GM12872 (cell line): ENCODE data around the gene IFI27.
A peak's percentile ranks its signal among the peaks of the same experiment; 100 is the strongest.

Experiments used
- CTCF ChIP-seq: IDR thresholded peaks from 3 replicates; pipeline ENCODE4 v1.5.1; 2011; ENCODE audit warnings: low read depth, mild to moderate bottlenecking, low read length, moderate library complexity; ENCODE audit not compliant: insufficient read depth

The IFI27 gene

GRCh38 chr14:94136575-94137331 lies 26.2 kb downstream of the IFI27 start:
- TF ChIP-seq CTCF, result peak; percentile 99

- TF ChIP-seq CTCF, result no peak
Observed at GRCh38 chr14:94138251-94138650, 27.7 kb downstream of the IFI27 start.

GRCh38 chr14:94139006-94139405 lies 28.5 kb downstream of the IFI27 start:
- TF ChIP-seq CTCF, result no peak

GRCh38 chr14:94139421-94139820 lies 28.9 kb downstream of the IFI27 start:
- TF ChIP-seq CTCF, result no peak

GRCh38 chr14:94142247-94142646 lies 31.7 kb downstream of the IFI27 start:
- TF ChIP-seq CTCF, result no peak

- no peak for TF ChIP-seq CTCF
Observed at GRCh38 chr14:94142836-94143235, 32.3 kb downstream of the IFI27 start.

GRCh38 chr14:94143239-94143638 lies 32.7 kb downstream of the IFI27 start:
- TF ChIP-seq CTCF, result peak; percentile 59
